NK-92 (cell line): ENCODE measurements around the gene UQCRFS1.
"Not testable (repeated sequence)": the region's sequence is repeated elsewhere in the genome, so short reads cannot be mapped to it uniquely, and the experiment has no call there.

Experiments used
- DNase-seq: peaks from one replicate; lab custom pipeline; 2025; ENCODE audit not compliant: unreplicated experiment; lab: John Stamatoyannopoulos, UW

Gene UQCRFS1

GRCh38 chr19:29215322-29215845 is 2.4 kb upstream of the UQCRFS1 start:
- DNase-seq: no peak

GRCh38 chr19:29214411-29214810 is 1.5 kb upstream of the UQCRFS1 start:
- DNase-seq: no peak

- no peak for DNase-seq
Measured at GRCh38 chr19:29212356-29212647, 649 bp downstream of the UQCRFS1 start.

- DNase-seq: no peak
Measured at GRCh38 chr19:29211562-29212355, 1.2 kb downstream of the UQCRFS1 start.

- not testable (repeated sequence) for DNase-seq
Measured at GRCh38 chr19:29211041-29211440, 1.9 kb downstream of the UQCRFS1 start.

GRCh38 chr19:29210502-29210901 is 2.4 kb downstream of the UQCRFS1 start:
- not testable (repeated sequence) for DNase-seq

GRCh38 chr19:29207403-29208187 is 5.4 kb downstream of the UQCRFS1 start:
- DNase-seq: not testable (repeated sequence)

GRCh38 chr19:29206453-29206852 is 6.5 kb downstream of the UQCRFS1 start:
- no peak for DNase-seq

GRCh38 chr19:29202281-29202680 is 10.7 kb downstream of the UQCRFS1 start:
- no peak for DNase-seq

GRCh38 chr19:29201855-29202254 is 11.1 kb downstream of the UQCRFS1 start:
- no peak for DNase-seq

GRCh38 chr19:29194658-29195057 is 18.3 kb downstream of the UQCRFS1 start:
- DNase-seq: no peak

- DNase-seq: no peak
Measured at GRCh38 chr19:29193155-29193554, 19.8 kb downstream of the UQCRFS1 start.

- no peak for DNase-seq
Measured at GRCh38 chr19:29191005-29191404, 21.9 kb downstream of the UQCRFS1 start.

- DNase-seq: no peak
Measured at GRCh38 chr19:29189033-29189360, 24.0 kb downstream of the UQCRFS1 start.

- DNase-seq: no peak
Measured at GRCh38 chr19:29188289-29189032, 24.5 kb downstream of the UQCRFS1 start.

- DNase-seq: no peak
Measured at GRCh38 chr19:29187676-29188075, 25.3 kb downstream of the UQCRFS1 start.

- DNase-seq: no peak
Measured at GRCh38 chr19:29185427-29185826, 27.5 kb downstream of the UQCRFS1 start.

- no peak for DNase-seq
Measured at GRCh38 chr19:29176981-29177754, 35.8 kb downstream of the UQCRFS1 start.

GRCh38 chr19:29173896-29174295 is 39.1 kb downstream of the UQCRFS1 start:
- no peak for DNase-seq

GRCh38 chr19:29172302-29172701 is 40.6 kb downstream of the UQCRFS1 start:
- DNase-seq: no peak

- DNase-seq: no peak
Measured at GRCh38 chr19:29171525-29171924, 41.4 kb downstream of the UQCRFS1 start.
